T-helper 22 cell (primary cell): ENCODE measurements around the gene OGFOD1.

Experiments used
- DNase-seq: peaks from one replicate; pipeline ENCODE4 v3.0.0-alpha.2; 2020; ENCODE audit warnings: low read depth

Gene OGFOD1

GRCh38 chr16:56428091-56428490 is 23.3 kb upstream of the OGFOD1 start:
- no peak for DNase-seq

GRCh38 chr16:56436258-56436657 is 15.1 kb upstream of the OGFOD1 start:
- DNase-seq: no peak

- DNase-seq: no peak
These were observed 13.3 kb upstream of the OGFOD1 start for GRCh38 chr16:56438038-56438437.

GRCh38 chr16:56447286-56447685 is 4.1 kb upstream of the OGFOD1 start:
- no peak for DNase-seq

GRCh38 chr16:56448005-56448404 is 3.3 kb upstream of the OGFOD1 start:
- DNase-seq: no peak

GRCh38 chr16:56450275-56450985 is 924 bp upstream of the OGFOD1 start:
- no peak for DNase-seq

GRCh38 chr16:56451753-56452689 is 667 bp downstream of the OGFOD1 start:
- DNase-seq: no peak

- DNase-seq: no peak
These were observed 6.6 kb downstream of the OGFOD1 start for GRCh38 chr16:56457927-56458470.

GRCh38 chr16:56460101-56460500 is 8.7 kb downstream of the OGFOD1 start:
- DNase-seq: no peak

- DNase-seq: no peak
These were observed 10.9 kb downstream of the OGFOD1 start for GRCh38 chr16:56462064-56462796.

- no peak for DNase-seq
These were observed 11.8 kb downstream of the OGFOD1 start for GRCh38 chr16:56463153-56463552.

GRCh38 chr16:56466344-56466743 is 15.0 kb downstream of the OGFOD1 start:
- DNase-seq: no peak

- no peak for DNase-seq
These were observed 17.4 kb downstream of the OGFOD1 start for GRCh38 chr16:56468800-56469199.

GRCh38 chr16:56469748-56470147 is 18.4 kb downstream of the OGFOD1 start:
- DNase-seq: no peak

- no peak for DNase-seq
These were observed 18.9 kb downstream of the OGFOD1 start for GRCh38 chr16:56470232-56470631.

- DNase-seq: no peak
These were observed 19.3 kb downstream of the OGFOD1 start for GRCh38 chr16:56470666-56471065.

- no peak for DNase-seq
These were observed 23.8 kb downstream of the OGFOD1 start for GRCh38 chr16:56475201-56475600.

- no peak for DNase-seq
These were observed 25.9 kb downstream of the OGFOD1 start for GRCh38 chr16:56477096-56477878.

- no peak for DNase-seq
These were observed 27.1 kb downstream of the OGFOD1 start for GRCh38 chr16:56478281-56479049.

- no peak for DNase-seq
These were observed 28.1 kb downstream of the OGFOD1 start for GRCh38 chr16:56479469-56479868.
